Cardiac fibroblast (primary cell): ENCODE results near the gene OR51M1.

ENCODE experiments used
- DNase-seq, 2 donors: peaks; one replicate each; pipeline versions ENCODE4 v3.0.0 to v3.0.0-alpha.2; 2010; ENCODE audit warnings: low read depth in 2 of 2
- H3K4me3 ChIP-seq, 2 donors: replicated peaks in 1 of 2; 1 replicate in 1 of 2; 2 replicates in 1 of 2; pipeline ENCODE4 v1.5.1; 2011; ENCODE audit warnings: low read depth in 2 of 2, low read length in 2 of 2, mild to moderate bottlenecking in 2 of 2, moderate library complexity in 1 of 2
- TF ChIP-seq, protein P1 (sequence below): IDR thresholded peaks from one replicate; pipeline ENCODE4 v1.5.1; 2011; ENCODE audit warnings: low read depth, mild to moderate bottlenecking, low read length, inconsistent platforms

The OR51M1 gene

DNA sequence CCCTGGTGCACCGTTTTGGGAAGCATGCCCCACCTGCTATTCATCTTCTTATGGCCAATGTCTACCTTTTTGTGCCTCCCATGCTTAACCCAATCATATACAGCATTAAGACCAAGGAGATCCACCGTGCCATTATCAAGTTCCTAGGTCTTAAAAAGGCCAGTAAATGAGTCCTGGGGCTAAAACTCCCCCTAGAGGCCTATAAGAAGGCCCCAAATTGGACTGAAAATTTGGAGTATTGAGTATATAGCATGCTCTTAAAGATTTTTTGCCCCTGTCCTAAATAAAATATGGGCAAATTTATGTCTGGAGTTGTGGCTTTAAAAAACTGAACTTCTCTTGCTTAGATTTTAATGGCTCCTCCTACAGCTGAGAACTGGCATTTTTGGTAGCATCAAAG is 6.6 kb downstream of the OR51M1 start:
- TF ChIP-seq, protein P1, sequence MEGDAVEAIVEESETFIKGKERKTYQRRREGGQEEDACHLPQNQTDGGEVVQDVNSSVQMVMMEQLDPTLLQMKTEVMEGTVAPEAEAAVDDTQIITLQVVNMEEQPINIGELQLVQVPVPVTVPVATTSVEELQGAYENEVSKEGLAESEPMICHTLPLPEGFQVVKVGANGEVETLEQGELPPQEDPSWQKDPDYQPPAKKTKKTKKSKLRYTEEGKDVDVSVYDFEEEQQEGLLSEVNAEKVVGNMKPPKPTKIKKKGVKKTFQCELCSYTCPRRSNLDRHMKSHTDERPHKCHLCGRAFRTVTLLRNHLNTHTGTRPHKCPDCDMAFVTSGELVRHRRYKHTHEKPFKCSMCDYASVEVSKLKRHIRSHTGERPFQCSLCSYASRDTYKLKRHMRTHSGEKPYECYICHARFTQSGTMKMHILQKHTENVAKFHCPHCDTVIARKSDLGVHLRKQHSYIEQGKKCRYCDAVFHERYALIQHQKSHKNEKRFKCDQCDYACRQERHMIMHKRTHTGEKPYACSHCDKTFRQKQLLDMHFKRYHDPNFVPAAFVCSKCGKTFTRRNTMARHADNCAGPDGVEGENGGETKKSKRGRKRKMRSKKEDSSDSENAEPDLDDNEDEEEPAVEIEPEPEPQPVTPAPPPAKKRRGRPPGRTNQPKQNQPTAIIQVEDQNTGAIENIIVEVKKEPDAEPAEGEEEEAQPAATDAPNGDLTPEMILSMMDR: no peak
- no peak for DNase-seq
- H3K4me3 ChIP-seq: no peak overlapping the region

DNA sequence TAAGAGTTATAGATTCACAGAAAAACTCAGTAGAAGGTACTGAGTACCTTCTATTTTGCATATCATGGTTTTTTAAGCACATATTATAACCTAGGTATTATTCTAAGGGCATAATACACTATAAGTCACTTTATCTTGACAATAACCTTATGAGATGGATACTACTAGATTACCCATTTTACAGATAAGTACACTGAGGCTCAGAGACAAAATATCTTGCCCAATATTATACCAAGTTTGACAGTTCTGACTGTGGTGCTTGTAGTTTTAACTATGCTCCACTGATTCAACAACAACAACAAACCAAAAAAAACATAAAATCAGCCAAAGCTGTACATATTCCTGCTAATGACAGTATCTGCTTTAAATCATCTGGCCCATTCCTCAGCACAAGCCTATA is 10.5 kb downstream of the OR51M1 start:
- TF ChIP-seq, protein P1: no peak
- no peak overlapping the region for H3K4me3 ChIP-seq
- DNase-seq: no peak

DNA sequence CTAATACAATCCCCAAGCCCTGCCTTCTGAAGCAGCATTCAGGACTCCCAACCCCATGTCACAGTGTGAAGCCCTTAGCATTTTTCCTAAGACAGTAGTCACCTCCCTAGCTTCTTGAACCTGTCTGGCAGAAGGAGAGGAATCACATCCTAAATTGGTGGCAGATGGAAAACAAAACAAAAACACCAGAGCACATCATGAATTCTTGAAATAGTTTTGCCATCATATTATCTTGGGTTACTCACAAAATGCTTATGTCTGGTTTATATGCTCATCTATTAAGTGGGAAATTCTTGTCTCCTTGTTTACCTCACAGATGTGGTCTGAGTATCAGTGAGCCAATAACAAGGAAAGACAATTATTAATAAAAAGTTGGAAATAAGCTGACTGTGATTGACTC is 15.3 kb downstream of the OR51M1 start:
- no peak overlapping the region for H3K4me3 ChIP-seq
- no peak for DNase-seq
- TF ChIP-seq, protein P1: no peak

DNA sequence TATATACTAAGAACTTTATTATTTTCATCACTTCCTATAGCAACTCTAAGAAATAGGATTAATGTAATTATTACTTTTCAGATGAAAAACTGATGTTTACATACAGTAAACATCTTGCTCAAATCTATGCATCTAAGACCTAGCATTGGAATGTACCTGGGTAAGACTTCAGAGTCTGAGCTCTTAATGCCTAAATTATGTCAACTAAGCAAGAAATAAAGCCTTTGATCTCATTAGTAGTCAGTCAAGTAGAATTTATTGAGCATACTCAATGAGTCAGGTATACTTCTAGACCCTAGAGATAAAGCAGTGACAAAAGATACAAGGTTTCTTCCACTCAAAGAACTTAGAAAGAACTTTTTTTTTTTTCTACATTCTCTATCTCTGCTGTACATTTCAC is 21.6 kb downstream of the OR51M1 start:
- no peak overlapping the region for H3K4me3 ChIP-seq
- DNase-seq: no peak
- TF ChIP-seq, protein P1: no peak

DNA sequence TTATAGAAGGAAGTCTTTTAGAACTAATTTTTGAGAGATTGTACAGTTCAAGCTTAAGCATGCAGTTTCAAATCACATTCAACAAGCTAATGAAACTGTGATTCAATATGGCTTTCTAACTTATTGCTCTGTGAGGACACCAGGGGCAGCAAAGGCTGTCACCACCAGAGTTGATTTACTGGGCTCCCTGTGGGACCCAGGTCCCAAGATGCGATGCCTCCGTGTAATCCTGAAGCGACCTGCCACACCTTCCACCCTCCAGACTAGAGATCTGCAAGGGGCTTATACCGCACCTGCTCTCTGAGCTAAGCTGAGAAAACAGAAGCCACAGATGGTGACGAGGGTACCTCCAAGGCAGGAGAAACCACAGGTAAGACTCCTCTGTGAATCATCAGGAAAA is 37.4 kb downstream of the OR51M1 start:
- no peak for DNase-seq
- H3K4me3 ChIP-seq: no peak overlapping the region
- TF ChIP-seq, protein P1: no peak

DNA sequence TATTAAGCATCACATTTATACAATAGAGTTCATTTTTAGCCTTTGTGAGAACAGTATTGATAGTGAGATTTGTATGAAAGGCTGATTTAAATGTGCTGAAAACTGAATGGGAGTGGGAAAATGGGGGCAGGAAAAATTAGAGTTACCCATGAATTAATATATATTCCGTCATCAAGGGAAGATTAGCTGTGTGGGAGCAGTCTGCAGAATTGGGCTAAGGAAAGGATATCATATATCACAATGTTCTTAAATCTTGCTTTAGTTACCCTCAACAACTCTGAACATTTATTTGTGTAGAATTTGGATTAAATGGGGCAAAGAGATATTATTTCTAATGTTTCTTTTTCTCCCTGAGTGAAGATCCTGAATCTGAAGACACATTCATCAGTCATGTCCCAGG is 38.2 kb downstream of the OR51M1 start, which contains the start of gene OR51Q1:
TSS of gene OR51Q1 (plus strand) at position 301 of the 400 bp plus-strand sequence. CDS start at position 391, 90 bp downstream.
- TF ChIP-seq, protein P1: no peak
- H3K4me3 ChIP-seq: no peak within 1 kb of the TSS

DNA sequence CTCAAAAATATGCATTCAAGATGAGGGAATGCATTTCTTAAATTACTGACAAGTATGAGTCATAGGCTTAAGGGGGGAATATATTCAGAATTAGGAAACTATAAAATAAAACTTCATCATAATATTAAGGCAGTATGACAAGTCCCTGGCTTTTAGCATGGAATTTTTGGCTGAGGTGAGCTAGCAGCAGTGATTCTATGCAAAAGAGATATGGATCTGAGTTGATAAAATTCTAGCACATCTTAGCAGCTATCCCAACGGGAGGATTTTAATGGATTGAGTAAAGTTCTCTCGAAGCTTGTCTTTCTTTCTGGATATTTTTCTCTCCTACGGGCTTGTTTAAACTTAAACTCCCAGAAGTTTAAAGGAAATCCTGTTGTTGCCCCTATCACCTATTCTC is 39.5 kb downstream of the OR51M1 start:
- no peak for DNase-seq
- H3K4me3 ChIP-seq: no peak overlapping the region
- TF ChIP-seq, protein P1: no peak

More for the DNA sequence above, 38.2 kb downstream of the OR51M1 start, which contains the start of gene OR51Q1:
- no peak for DNase-seq
